SIG-M5 treated with dmso at 0.1 percent for 504 hours (cell line): ENCODE measurements around the gene MRAP2.
"Not testable (repeated sequence)": the region's sequence is repeated elsewhere in the genome, so short reads cannot be mapped to it uniquely, and the experiment has no call there.

Experiments
- DNase-seq: peaks from one replicate; lab custom pipeline; 2025; ENCODE audit not compliant: unreplicated experiment; lab: John Stamatoyannopoulos, UW

The MRAP2 gene

DNA sequence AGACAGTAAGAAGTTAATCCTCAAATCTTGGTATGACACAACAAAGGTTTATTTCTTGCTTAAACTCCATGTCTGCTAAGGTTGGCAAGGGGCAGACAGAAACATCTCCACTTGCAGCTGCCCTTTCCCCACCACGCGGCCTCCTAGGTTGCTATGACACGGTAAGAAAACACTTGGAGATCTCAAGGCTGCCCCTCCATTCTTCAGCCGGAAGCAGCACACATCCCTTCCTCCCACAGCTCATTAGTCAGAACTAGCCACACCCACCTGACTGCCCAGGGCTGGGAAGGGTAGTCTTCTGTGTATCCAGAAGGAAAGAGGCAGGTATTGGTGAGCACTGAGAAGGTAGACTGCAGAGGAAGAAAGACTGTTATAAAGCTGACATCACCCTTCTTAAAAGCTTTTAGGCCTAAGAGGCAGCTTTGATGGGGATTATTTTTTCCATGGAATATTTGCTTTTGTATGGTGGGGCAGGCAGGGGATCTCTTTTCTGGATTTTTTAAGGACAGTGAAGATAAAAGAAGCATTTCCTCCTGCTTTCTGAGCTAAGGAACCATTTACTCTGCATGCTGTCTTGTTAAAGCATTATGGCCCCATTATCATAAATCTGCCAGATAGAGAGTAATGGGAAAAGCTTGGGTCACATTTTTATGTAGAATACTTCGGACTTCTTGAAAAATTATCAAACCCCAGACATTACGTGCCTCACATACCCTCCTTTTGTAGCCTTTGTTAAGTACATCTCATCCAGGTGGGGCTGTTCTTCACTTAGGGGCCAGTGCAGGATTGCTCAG, 41.6 kb downstream of the MRAP2 start:
- no peak for DNase-seq

GRCh38 chr6:84077645-84078044, 44.1 kb downstream of the MRAP2 start:
- DNase-seq = no peak

DNA sequence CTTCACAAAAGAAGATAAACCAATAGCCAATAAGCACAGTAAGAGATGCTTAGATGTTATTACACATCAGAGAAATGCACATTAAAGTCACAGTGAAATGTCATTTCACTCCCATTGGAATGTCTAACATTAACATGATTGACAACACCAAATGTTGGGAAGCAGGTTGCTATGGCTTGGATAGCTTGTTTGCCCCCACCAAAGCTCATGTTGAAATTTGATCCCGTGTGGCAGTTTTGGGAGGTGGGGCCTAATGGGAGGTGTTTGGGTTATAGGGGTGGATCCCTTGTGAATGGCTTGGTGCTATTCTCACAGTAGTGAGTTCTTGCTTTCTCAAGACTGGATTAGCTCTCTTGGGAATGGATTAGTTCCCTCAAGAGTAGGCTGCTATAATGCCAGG, 44.8 kb downstream of the MRAP2 start:
- no peak for DNase-seq

GRCh38 chr6:84081222-84081621, 47.6 kb downstream of the MRAP2 start:
- DNase-seq = no peak

DNA sequence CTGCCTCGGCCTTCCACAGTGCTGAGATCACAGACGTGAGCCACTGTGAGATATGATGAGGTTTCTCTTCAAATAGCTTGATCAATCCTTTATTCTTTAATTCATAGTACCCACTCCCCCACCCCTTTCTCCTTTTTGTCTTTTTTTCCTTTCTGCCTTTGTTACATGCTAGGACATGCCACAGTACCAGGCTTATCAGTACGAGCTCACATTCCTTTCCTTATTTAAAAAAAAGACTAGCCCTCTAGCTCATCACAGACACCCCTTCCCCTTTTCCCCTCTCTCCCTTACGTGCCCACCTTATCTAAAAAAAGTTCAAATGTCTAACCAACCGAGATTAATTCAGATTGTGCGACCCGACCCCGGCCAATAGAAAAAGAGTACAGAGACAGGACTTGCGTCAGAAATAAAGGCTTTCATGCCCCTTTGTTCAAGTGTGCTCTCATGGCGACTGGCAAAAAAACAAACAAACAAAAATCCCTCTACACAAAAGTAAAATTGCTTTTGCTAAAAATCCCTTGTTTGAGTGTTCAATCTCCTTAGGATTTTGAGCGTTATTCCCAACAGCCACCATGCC, 49.2 kb downstream of the MRAP2 start:
- no peak for DNase-seq

- not testable (repeated sequence) for DNase-seq
These were observed 51.1 kb downstream of the MRAP2 start for GRCh38 chr6:84084705-84085104.

DNA sequence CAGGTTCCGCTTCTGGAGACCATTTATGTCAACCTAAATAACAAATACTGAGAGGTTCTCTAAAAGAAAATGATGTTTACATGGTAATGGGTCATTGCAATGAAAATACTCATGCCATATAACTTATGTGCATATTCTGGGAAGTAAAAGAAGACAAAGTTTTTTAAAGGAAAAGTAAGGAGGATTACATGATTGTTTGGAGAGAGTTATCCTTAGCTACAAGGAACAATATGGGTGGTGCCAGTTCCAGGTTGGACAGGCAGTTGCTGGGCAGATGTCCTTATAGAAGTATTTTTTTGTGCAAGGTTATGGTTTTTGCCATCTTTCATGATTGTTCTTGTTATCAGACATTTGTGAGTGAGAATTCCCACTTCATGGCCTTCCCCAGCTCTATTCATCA, 52.5 kb downstream of the MRAP2 start:
- DNase-seq = no peak

DNA sequence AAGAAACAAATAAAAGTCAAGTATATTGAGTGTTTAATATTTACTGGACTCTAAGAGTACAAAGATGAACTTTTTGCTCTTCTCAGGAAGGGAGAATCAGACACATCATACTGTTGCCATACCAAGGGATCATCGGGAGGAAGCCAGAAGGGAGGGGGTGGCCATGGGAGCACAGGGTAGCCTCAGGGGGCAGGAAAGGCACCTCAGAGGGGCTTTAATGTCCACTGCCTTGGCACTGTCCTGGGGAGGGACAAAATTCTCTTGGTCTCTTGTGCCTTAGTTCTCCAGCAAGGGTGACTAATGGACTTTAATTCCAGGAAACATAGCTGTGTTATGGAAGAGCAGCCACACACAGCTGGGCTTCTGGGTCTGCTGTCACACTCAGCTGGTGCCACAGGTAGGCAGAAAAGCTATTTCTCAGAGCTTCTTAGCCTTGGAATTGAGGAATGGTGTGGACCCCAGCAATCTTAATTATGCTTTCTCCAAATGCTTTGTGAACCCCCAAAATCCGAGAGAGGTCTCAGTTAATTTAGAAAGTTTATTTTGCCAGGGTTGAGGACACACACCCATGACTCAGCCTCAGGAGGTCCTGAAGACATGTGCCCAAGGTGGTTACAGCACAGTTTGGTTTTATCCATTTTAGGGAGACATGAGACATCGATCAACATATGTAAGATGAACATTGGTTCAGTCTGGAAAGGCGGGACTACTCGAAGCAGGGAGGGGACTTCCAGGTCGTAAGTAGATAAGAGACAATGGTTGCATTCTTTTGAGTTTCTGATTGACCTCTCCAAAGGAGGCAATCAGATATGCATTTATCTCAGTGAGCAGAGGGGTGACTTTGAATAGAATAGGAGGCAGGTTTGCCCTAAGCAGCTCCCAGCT, 53.2 kb downstream of the MRAP2 start:
- DNase-seq = no peak

DNA sequence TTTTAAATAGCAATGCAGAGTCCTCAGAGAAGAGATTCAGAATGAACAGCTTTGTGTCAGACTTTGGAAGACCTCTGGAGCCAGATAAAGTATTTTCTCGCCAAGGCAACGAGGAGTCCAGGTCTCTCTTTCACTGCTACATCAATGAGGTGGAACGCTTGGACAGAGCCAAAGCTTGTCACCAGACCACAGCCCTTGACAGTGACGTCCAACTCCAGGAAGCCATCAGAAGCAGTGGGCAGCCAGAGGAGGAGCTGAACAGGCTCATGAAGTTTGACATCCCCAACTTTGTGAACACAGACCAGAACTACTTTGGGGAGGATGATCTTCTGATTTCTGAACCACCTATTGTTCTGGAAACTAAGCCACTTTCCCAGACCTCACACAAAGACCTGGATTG, 55.5 kb downstream of the MRAP2 start:
- DNase-seq = no peak

DNA sequence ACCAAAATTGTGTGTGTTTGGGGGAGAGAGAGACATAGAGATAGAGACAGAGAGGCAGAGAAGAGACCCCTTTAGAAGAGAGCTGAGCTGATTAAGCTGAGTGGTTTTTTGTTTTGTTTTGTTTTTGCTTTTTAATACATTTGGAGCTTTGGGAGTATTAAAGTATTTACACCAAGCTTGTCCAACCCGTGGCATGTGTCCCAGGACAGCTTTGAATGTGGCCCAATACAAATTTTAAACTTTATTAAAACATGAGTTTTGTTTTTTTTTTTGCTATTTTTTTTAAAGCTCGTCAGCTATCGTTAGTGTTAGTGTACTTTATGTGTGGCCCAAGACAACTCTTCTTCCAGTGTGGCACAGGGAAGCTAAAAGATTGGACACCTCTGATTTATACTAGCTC, 56.0 kb downstream of the MRAP2 start:
- no peak for DNase-seq

DNA sequence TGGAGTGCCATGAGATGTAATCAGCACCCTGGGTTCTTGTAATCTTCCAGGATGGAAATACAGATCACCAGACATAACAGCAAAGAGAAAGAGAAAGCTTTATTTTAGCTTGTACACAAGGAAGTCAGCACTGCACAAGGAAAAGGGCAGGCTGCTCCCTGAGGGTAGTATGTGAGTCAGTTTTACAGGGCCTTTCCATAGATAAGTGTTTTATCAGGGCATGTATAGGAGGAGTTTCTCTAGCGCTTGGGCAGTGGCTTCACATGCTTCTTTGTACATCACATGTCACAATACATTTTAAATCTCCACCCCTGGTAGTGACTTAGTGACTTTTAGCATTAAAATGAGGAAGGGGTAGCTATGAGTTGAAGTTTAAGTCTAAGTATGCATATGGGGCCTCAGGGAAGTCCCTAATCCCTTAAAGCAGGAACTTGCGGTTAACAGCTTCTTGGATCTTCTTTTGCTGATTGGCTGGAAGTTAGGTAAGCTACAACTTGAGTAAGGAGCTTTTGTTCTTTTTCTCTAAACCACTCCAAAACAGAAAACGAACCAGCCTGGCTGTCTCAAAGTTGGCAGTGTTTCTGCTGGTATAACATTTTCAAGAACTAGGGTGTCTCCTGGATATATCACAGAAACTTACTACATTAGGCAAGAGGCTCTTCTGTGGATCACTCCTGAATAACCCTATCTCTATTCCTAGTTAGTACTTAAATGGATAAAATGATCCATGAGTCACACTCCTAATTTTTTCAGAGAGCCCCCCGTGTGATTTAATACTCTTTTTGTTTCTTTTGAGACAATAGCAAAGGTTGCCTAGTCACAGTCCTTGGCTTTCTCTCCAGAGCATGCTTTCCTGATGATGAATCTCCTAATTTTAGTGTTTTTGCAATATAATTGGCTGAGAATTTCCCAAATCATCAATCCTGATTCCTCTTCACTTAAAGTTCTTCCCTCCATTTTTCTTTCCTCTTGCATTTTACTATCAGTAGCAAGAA, 60.2 kb downstream of the MRAP2 start:
- peak; percentile 84 for DNase-seq

GRCh38 chr6:84095156-84095555, 61.6 kb downstream of the MRAP2 start:
- no peak for DNase-seq

GRCh38 chr6:84103029-84103428, 69.5 kb downstream of the MRAP2 start:
- DNase-seq = no peak

GRCh38 chr6:84105215-84105924, 71.8 kb downstream of the MRAP2 start:
- DNase-seq = not testable (repeated sequence)

- no peak for DNase-seq
These were observed 73.9 kb downstream of the MRAP2 start for GRCh38 chr6:84107495-84107894.

DNA sequence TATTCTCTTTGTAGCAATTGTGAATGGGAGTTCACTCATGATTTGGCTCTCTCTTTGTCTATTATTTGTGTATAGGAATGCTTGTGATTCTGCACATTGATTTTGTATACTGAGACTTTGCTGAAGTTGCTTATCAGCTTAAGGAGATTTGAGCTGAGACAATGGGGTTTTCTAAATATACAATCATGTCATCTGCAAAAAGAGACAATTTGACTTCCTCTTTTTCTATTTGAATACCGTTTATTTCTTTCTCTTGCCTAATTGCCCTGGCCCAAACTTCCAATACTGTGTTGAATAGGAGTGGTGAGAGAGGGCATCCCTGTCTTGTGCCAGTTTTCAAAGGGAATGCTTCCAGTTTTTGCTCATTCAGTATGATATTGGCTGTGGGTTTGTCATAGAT, 77.8 kb downstream of the MRAP2 start:
- DNase-seq = peak; percentile 13

DNA sequence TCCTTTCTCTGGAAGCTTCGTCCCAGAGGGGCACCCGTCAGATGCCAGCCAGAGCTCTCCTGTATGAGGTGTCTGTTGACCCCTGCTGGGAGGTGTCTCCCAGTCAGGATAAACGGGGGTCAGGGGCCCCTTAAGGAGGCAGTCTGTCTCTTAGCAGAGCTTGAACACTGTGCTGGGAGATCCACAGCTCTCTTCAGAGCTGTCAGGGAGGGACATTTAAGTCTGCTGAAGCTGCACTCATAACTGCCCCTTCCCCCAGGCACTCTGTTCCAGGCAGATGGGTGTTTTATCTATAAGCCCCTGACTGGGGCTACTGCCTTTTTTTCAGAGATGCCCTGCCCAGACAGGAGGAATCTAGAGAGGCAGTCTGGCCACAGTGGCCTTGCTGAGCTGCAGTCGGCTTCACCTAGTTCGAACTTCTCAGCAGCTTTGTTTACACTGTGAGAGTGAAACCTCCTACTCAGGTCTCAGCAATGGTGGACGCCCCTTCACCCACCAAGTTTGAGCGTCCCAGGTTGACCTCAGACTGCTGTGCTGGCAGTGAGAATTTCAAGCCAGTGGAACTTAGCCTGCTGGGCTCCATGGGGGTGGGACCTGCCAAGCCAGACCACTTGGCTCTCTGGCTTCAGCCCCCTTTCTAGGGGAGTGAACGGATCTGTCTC, 81.5 kb downstream of the MRAP2 start:
- DNase-seq = not testable (repeated sequence)

DNA sequence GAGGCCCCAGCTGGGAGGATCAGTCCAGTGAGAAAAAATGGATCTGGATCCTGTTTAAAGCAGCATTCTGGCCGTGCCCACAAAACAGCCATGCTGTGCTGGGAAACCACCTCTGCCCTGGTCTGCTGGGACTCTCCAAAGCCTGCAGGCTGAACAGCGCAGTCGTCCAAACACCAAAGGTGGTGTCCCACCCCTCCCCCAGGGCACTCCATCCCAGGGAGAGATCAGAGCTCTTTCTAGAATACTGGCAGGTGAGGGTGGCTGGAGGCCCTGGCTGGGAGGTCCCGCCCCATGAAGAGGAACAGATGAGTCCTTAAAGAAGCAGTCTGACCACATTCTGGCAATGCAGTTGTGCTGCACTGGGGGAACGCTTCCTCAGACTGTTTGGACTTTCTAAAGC, 84.6 kb downstream of the MRAP2 start:
- no peak for DNase-seq

GRCh38 chr6:84119277-84119676, 85.7 kb downstream of the MRAP2 start:
- DNase-seq = no peak
